Right lobe of liver (tissue), 6 donors: ENCODE data around the gene S100B. TPM values are rescaled to one million over a fixed set of nuclear protein-coding genes. Genes with fewer than 3 reads are reported as not detected.
A peak's percentile ranks its signal among the peaks of the same experiment; 100 is the strongest.

Experiments
- ATAC-seq, 4 donors: fragments of 200-7000 bp; cut with Tn5 transposase; one replicate each; pipeline ENCODE4 v1.9.1; 2020; ENCODE audit warnings: mild to moderate bottlenecking in 4 of 4, moderate library complexity in 4 of 4
- DNase-seq, 3 donors: peaks; one replicate each; pipeline ENCODE4 v3.0.0-alpha.2; 2020
- H3K27ac ChIP-seq, 3 donors: fragments of 200-600 bp; one replicate each; pipeline ENCODE4 v1.8.0; 2022
- H3K27me3 ChIP-seq, 2 donors: fragments of 200-600 bp; one replicate each; pipeline ENCODE4 v1.8.0; 2022
- H3K36me3 ChIP-seq, 4 donors: fragments of 200-600 bp; sonication (generic) in 1 of 4; one replicate each; pipeline versions ENCODE4 v1.5.1 to v1.8.0; 2017 to 2022; ENCODE audit warnings: control low read depth in 1 of 4
- H3K4me1 ChIP-seq, 4 donors: fragments of 200-600 bp; sonication (generic) in 1 of 4; one replicate each; pipeline versions ENCODE4 v1.5.1 to v1.8.0; 2017 to 2022; ENCODE audit warnings: control low read depth in 1 of 4
- H3K4me3 ChIP-seq, 3 donors: fragments of 200-600 bp; one replicate each; pipeline ENCODE4 v1.8.0; 2022
- H3K9me3 ChIP-seq, 4 donors: fragments of 200-600 bp; sonication (generic) in 1 of 4; one replicate each; pipeline versions ENCODE4 v1.5.1 to v1.8.0; 2017 to 2022; ENCODE audit warnings: control low read depth in 1 of 4
- POLR2A ChIP-seq: fragments of 450-650 bp; IDR thresholded peaks from one replicate; pipeline ENCODE4 v1.6.1; 2017; ENCODE audit warnings: antibody characterized with exemption, mild to moderate bottlenecking
- WGBS: methylation state at CpG from one replicate; pipeline ENCODE4 v1.1.6; 2018; ENCODE audit warnings: low coverage, low lambda C conversion rate; ENCODE audit not compliant: insufficient coverage; ENCODE audit errors: missing lambda C conversion rate; 5-methylcytosine and 5-hydroxymethylcytosine counted together
- intact Hi-C, 2 donors: fragments of 100-400 bp; cut with DNase I; formaldehyde crosslinking; loops; one replicate each; pipeline versions ENCODE4 v1.11.2 to v1.14.1; 2022
- total RNA-seq, 6 experiments: library from RNA; depleted of rRNA in 2 of 6; stranded (reverse); fragments of >200 nt in 2 of 6; fragmentation: NEBNext Ultra II Directional in 3 of 6; extraction: Animal tissue kit (Norgen Biotek cat#: 25700) in 3 of 6; gene quantifications; one replicate each; pipeline versions ENCODE4 v1.1.0 to v1.2.4, GENCODE V29; 2016 to 2023
- TF ChIP-seq, protein P1 (sequence below), 4 donors: fragments of 200-600 bp in 3 of 4; fragments of 450-650 bp in 1 of 4; IDR thresholded peaks; one replicate each; pipeline versions ENCODE4 v1.5.1 to v1.8.0; 2016 to 2022; ENCODE audit warnings: antibody characterized with exemption in 4 of 4, mild to moderate bottlenecking in 2 of 4
- donor health status: DM: no; HTN: yes; CAD: no.
- donor health status: DM: no; HTN: no; CAD: no.
- donor health status: DM: no; HTN: no; CAD: no.
- donor health status: DM: no; HTN: yes; CAD: no.
- donor health status: DM: no; HTN: yes; CAD: no.

Gene S100B
- total RNA-seq, 6 experiments from 2014 or later: 0.49 to 0.78 (median 0.62) TPM; not detected in 3

DNA sequence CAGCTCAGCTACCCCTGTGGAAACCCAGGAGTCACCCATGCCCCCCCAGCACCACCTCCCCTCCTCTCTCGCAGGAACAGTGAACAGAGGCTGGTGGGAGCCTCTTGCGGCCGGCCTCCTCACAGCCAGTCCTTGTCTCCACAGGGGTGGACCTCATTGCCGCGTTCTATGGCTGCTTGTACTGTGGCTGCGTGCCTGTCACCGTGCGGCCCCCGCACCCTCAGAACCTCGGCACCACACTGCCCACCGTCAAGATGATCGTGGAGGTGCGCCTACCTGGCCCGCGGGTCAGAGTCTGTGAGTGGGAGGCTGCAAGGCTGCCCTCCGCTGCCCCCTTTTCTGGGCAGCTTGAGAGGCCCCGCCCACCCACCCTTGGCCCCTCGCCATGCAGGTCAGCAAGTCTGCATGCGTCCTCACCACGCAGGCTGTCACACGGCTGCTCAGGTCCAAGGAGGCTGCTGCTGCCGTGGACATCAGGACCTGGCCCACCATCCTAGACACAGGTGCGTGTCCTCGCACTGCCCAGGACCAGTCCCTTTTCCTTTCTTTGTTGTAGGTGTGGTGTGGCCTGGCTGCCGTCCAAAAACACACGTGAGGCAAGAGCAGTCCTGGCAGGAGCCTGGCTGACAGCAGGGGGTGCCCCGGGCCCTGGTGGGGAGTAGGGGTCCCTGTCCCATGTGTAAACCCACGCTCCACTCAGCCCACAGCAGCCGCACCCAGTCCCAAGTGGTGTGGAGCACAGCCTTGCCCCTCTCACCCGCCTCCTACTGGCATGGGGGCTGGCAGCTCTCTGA lies 50.3 kb downstream of the S100B start:
- WGBS: 60% methylated on average over 4 of the region's 30 CpGs
- Histone ChIP-seq H3K36me3 (peaks cover 0 to 36% (median 3%) of the 10 kb centered on the region in 4 donors), H3K4me3 (no peak overlapping the region), H3K27me3 (no peaks in the 10 kb centered on the region), H3K27ac (no peak overlapping the region), H3K4me1 (no peaks in the 10 kb centered on the region), H3K9me3 (no peaks in the 10 kb centered on the region)
- intact Hi-C loops: no loop called here
- DNase-seq (peak in 1 of 3 donors; percentile 51), ATAC-seq (no peak)
- TF ChIP-seq POLR2A: no peak
- TF ChIP-seq, protein P1, sequence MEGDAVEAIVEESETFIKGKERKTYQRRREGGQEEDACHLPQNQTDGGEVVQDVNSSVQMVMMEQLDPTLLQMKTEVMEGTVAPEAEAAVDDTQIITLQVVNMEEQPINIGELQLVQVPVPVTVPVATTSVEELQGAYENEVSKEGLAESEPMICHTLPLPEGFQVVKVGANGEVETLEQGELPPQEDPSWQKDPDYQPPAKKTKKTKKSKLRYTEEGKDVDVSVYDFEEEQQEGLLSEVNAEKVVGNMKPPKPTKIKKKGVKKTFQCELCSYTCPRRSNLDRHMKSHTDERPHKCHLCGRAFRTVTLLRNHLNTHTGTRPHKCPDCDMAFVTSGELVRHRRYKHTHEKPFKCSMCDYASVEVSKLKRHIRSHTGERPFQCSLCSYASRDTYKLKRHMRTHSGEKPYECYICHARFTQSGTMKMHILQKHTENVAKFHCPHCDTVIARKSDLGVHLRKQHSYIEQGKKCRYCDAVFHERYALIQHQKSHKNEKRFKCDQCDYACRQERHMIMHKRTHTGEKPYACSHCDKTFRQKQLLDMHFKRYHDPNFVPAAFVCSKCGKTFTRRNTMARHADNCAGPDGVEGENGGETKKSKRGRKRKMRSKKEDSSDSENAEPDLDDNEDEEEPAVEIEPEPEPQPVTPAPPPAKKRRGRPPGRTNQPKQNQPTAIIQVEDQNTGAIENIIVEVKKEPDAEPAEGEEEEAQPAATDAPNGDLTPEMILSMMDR (IDR thresholded peaks at IDR 0.05): no peak

DNA sequence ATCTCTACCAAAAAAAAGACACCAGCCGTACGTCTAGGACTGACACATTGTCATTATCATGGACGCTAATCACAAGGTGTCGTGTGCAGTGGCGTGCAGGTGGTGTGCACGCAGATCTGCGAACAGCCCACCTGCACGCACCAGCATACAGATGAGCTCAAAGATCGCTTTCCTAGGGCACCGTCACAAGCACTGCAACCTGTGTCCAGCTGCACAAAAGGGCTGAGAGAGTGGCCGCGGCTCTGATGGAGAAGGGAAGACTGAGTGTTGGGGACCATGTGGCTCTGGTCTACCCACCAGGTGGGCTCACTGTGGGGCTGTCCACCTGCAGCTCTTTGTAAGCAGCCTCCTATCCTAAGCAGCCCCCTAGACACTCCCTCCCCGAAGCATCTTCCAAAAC lies 50.9 kb downstream of the S100B start:
- ATAC-seq (no peak), DNase-seq (peak in 1 of 3 donors; percentile 37)
- Histone ChIP-seq H3K27me3 (no peaks in the 10 kb centered on the region), H3K27ac (no peak overlapping the region), H3K9me3 (no peaks in the 10 kb centered on the region), H3K4me3 (no peak overlapping the region), H3K4me1 (no peaks in the 10 kb centered on the region), H3K36me3 (peaks cover 0 to 36% (median 3%) of the 10 kb centered on the region in 4 donors)
- intact Hi-C loops: no loop called here
- WGBS: 94% methylated on average over 12 of the region's 13 CpGs
- TF ChIP-seq POLR2A: no peak
- TF ChIP-seq, protein P1 (IDR thresholded peaks at IDR 0.05): no peak

DNA sequence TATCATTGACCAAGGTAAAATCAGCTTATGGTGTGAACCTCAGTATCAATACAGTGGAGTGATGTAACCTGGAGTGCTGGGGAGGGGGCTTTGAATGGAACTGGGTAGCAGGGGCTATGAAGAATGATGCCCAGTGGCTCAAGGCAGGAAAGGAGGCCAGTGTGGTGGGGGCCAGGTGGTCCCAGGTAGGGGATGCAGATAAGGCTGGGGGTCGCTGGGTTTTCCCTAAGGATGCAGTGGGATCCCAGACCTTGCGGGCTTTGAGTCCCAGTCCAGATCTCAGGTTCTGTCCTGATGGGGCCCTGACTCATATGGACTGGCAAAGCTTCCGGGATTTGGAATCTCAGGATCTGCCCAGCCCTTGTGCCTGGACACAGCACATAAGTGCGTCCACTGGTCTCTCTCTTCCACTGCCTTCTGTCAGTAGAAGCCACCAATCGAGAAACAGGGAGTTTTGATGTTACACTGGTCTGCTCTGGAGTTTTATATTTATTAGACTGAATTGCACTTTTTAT lies 52.0 kb downstream of the S100B start:
- no peaks in the 10 kb centered on the region for H3K9me3 ChIP-seq
- H3K27me3 ChIP-seq: no peaks in the 10 kb centered on the region
- ATAC-seq: no peak
- WGBS: 100% methylated on average over 4 of the region's 5 CpGs
- no peaks in the 10 kb centered on the region for H3K4me1 ChIP-seq
- peak in 1 of 3 donors; percentile 31 for DNase-seq
- H3K36me3 ChIP-seq: peaks cover 0 to 31% (median 3%) of the 10 kb centered on the region in 4 donors
- H3K4me3 ChIP-seq: no peak overlapping the region
- intact Hi-C loops: no loop called here
- H3K27ac ChIP-seq: peak overlapping the region in 1 of 3 donors; percentile 4
- TF ChIP-seq, protein P1 (IDR thresholded peaks at IDR 0.05): no peak
- no peak for TF ChIP-seq POLR2A

DNA sequence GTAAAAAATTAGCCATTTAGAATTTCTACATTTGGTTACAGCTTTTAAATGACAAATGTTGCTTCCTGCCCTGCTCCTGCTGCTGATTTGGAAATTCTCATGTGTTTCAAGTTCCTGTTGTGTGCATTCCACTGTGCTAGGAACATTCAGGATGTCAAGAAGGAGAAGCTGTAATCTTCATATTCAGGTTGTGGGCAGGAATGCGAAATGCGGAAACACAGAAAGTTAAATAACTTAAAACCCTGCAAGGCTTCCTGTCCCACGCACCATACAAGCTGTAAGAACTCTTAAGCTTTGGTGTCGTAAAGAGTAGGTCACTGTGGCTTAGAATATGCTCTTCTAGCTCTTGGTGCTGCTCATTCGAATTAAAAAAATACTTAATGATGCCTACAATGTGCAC lies 52.6 kb downstream of the S100B start:
- no peaks in the 10 kb centered on the region for H3K27me3 ChIP-seq
- peak; percentile 48 to 71 (median 62) for ATAC-seq
- 66% methylated on average over 5 of the region's 5 CpGs for WGBS
- H3K4me3 ChIP-seq: no peak overlapping the region
- no peak for DNase-seq
- H3K9me3 ChIP-seq: no peaks in the 10 kb centered on the region
- intact Hi-C loops: no loop called here
- no peaks in the 10 kb centered on the region for H3K4me1 ChIP-seq
- no peak for TF ChIP-seq POLR2A
- TF ChIP-seq, protein P1 (IDR thresholded peaks at IDR 0.05): no peak
- H3K36me3 ChIP-seq: peaks cover 0 to 25% (median 3%) of the 10 kb centered on the region in 4 donors
- peak overlapping the region in 2 of 3 donors; percentile 4 to 21 for H3K27ac ChIP-seq
